ENCODE data around the gene KCNMA1.

The KCNMA1 gene

DNA sequence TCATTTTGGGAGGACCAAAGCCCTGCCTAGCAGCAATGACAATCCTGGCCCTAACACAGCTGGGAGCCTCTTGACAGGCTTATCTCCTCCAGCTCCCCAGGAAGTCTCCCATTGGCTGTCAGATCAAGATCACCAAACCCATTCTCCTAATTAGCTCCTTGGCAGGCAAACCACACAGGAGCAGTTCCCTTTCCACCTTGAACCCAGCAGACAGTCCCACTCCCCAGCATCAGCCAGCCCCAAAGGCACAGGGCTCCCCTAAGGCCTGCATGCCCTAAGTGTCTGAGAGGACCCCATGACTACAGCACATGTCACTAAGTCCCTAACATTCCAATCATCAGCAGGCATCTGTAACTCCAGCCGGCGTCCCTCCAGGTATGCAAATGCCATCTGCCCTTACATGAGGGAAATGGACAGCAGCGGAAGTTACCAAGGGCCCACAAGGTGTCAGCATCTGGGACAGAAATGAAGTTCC is 348.5 kb downstream of the KCNMA1 start:
- DNase-seq, result no peak

DNA sequence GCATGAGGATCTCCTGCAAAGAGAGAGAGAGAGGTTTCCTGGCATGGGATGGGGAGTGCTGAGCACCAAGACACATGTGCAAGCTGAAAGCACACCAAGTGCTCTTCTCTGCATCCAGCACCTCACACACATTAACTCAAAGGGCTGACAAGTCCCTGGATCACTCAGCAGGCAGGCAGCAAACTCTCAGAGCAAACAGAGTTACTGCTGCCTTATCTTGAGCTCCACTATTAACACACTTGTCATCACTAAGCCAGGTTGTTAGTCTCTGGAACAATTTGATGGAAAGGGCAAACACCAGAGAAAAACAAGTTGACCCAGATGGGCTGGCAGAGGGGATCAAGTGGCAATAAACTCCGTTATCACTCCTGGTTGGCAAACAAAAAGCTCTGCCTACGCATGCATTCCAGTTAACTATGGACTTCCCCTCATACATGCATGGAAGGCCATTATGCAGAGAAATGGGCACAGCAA is 349.9 kb downstream of the KCNMA1 start:
- DNase-seq, result no peak

DNA sequence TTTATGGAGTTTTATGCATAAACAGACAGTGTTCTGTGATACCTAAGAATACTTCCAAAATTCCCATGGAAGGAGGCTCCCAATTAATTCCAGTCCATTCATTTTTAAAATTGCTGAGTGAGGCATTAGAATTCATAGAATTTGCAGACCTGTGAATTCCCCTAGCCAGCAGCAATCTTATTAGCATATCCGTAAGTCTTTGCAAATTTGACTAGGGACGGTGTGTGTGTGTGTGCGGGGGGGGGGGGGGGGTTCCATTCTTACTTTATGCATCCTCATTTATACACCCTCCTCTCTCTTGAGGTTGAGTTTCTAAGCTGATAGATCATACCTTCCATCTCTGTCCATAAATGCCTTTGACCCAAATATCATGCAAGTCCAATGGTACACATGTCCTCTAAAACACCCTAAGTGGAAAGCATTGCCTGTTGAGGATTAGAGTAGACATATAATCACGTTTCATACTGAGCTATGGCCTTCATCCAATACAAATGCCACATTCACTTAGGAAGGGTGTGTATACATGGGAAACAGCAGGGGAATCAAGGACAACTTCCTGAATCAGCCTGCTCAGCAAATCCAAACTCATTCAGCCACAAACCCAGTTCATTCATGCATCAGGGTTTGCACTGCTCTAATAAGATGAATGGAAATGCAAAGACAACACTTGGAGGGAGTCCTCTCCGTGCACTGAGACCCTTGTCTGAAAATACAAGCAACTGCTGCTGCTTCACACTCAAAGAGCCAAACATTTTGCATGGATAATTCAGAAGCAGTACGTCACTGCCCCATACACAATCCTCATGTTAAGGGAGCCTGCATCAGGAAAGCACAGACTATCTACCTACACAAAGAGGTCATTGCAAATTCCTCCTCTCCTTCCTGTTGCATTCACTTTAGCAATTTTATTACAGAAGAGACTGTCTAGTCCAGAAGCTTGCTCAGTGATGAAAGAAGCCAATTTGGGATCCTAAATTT is 350.8 kb downstream of the KCNMA1 start:
- no peak for DNase-seq

DNA sequence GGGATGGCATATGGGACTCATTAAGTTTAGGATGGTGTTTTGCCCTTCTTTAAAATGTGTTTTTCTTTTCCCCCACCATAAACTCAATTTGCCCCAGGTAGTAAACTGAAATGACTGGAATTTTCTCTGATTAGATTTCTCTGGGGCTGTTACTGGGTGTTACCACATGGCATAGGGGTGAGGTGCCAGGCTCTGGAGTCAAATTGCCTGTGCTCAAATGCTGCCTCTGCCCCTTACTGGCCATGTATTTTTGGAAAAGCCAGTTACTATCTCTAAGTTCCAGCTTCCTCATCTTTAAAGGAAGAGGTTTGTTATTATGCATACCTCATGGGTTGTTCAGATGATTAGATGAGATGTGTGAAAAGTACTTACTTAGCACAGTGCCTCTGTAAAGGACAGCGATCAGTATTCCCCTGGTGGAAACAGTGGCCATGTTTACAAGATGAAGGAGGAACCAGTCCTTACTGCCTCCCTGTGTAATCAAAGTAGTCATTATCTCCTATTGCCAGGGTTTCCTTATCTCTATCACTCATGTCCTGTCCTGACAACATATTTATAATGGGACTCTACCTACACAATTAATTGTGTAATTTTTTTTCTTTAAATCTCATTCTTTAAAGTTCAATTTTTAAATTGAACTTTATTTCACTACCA is 352.0 kb downstream of the KCNMA1 start:
- DNase-seq, result no peak

DNA sequence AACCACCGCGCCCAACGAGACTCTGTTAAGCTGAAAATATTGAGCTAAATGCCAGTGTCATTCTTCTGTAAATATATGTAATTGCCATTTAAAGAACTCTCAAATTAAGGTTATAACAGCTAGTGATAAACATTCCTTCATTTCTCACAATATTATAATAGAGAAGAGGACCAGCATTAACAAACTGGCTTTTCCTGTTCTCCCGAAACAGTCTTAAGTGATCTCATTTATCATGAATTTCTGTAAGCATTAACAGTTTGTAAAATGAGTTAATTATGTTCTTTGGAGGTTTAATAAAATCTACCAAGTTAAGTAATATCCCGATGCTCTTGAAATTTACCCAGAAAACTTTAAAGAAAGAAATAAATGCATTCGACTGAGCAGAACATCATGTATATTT is 352.8 kb downstream of the KCNMA1 start:
- no peak for DNase-seq

DNA sequence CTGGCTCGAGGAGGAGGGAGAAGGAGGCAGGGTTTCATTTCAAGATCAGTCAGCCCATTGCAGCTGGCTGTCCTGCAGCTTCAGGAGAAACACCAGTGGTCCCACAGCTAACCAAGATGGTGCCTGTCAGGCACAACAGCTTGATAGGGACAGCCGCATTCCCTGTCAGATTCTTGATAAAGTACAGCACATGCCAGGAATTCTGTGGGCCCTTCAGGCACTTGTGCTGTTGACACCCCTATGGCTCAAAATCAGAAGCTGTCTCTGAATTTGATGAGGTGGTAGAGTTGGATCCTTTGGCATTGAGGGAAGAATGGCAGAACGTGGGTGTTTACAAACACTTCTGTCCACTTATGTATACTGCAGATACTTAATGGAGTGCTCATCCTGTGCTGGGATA is 354.3 kb downstream of the KCNMA1 start:
- no peak for DNase-seq

DNA sequence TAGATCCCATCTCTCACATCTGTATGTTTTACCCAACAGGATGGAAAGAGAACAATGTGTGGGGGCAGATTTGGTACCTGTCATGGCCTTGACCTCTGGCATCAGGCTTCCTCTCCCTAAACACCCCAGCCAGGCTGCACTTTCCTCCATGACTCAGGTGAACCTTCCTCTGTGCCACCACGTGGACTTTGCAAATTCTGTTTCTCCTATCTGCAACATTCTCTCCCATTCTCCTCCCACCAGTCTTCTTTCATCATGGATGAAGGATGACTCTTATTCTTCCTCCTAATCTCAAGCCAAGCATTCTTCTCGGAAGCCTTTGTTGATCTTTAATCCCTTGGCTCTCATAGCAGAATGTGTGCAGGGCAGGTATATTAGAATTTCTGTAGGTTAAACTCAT is 355.4 kb downstream of the KCNMA1 start:
- DNase-seq, result no peak

DNA sequence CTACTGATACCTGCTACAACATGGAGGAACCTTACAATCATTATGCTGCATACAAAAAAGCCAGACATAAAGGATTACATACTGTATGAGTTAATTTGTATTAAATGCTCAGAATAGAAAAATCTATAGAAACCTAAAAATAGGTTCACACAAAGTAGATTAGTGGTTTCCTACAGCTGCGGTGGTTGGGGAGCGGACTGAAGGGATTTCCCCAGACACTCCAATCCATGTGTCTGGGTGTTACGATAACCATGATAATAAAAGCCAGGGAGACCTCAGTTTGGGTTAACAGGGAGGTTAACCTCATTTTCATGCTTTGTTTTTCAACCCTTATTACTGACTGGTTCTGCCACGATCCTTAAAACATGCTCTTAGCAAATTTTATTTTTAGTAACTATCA is 355.9 kb downstream of the KCNMA1 start:
- DNase-seq, result no peak

DNA sequence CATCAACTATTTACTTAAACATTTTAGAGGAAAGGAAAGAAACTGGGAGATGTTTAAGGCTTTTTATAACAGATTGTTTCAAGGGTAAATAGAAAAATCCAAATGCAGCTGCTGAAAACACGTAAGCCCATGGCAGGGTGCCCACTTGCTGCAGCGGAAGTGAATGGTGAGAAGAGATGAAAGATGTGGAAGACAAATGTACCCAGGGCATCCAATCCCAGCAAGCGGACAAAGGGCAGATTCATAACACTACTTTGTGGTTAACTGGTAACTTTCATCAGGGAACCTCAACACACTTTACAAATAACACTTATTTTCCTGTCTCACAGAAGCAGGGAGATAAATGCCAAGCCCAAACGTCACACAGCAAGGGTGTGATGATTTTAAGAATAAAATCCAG is 358.4 kb downstream of the KCNMA1 start:
- DNase-seq, result no peak

DNA sequence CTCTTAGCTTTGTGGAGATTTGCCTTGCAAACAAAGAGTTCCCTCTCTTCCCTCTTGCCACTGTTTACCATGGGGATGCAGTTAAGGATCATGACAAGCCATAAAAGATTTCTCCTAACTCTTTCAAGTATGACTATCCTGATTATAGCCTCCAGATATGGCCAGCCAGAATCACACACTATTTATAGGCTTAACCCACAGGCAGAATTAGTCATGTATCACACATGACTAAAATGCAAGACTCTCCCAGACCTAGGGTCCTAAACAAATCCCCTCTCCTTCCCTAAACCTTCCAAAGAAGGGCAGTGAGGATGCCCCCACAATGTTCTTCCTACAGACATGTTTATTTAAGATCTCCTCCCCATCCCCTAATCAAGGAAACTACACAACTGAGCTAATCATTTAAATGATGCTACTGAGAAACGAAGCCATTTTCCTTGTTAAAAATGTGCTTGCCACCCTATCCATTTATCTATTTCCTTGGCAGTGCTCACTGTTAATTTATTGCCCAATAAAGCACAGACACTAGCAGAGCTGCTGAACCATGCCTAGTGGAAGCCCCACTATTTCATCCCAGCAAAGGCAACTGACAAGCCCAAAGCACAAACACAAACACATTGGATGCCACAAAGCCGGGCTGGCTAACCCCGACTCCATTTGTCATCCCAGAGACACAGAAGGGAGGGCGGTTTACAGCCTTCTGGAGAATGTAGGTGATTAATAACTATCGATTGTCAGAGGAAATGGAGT is 363.4 kb downstream of the KCNMA1 start:
- DNase-seq, result no peak

DNA sequence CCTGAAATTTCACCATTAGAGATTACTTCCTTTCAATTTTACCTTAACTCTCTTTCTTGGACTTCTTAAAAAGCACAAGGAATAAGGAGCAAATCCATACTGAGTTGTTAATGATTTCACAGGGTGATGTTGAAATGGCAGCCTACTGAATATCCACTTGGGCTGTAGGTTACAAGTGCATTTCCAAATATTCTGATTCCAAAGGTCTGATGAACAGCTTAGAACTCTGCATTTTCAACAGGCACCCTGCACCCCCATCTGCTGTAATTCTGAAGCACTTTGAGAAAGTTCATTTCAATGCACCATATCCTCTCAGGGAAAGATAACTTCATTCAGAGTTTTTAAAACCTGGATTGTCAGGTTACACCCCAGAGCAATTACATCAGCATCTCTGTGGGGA is 368.4 kb downstream of the KCNMA1 start:
- DNase-seq, result no peak

DNA sequence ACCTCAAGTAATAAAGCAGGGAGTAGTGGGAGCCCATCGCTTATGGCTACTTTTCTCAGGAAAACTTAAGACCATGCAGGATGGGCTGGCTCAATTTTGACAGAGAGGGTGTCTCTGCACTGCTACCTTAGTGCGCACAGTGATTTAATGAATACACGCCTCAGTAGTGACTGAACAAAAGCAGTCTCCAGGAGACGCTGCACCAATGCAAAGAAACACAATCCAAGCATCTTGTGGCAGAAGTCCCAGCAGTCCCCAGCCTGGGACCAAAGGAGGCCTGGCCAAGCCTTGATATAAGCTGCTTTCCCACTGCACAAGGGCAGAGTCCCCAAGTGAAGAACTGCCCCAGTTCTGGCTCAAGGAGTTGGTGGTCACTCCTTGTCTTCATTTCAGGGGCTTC is 368.9 kb downstream of the KCNMA1 start:
- no peak for DNase-seq

DNA sequence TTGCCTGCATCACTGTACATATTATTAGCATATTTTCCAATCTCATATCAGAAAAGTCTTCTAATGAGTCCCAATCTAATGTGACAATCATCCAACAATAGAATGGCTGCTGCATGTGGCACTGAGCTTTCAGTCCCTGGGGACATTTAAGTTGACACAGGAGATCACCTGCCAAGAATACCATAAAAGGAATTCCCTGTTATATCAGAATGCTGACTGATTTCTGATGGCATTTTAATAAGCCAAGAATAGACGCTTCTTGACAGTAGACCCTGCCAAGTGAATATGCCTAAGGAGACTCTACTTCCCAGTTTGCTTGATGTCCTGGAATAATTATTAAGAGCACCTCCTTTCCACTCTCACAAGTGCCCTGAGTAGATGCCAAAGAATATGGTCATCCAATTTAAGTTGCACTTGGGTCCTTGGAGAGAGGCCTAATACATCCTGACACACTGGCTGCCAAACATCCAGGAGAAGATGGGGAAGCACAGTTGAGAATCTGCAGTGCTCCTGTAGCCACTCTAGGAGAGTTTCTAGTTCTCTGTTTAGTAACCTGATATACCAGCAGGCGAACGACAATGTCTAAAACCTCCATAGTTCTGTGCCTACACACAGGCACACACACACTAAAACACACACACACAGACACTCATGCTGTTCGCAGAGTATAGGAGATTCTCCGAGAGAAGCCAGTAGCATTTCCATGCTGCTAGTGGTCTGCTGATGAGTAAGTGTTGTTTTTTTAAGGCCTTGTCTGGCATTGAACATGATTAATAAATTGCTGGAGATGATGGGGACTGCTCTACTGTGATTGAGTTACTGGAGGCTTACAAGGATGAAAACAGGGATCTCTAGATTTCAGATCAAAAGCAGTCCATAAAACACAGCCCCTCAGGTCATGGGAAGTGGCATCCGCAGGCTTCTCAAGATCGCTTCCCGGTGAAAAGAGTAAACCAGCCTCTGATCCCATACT is 369.6 kb downstream of the KCNMA1 start:
- no peak for DNase-seq

DNA sequence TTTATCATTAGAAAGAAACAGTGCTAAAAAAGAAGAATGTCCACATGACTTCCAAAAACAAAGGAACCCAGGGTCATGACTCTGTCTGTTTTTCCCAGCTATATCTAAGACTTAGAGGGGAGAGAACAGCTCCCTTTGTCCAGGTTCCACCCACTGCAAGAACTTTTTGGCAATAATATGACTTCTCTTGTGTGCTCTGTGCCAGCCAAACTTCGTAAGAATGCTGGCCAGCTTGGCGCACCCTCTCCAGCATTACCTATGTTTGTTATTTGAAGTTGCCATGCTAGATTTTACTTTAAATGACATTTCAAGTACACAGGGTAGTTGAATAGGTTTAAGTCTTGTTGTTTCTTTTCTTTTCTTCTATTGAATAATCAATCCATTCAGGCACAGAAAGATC is 371.4 kb downstream of the KCNMA1 start:
- no peak for DNase-seq

DNA sequence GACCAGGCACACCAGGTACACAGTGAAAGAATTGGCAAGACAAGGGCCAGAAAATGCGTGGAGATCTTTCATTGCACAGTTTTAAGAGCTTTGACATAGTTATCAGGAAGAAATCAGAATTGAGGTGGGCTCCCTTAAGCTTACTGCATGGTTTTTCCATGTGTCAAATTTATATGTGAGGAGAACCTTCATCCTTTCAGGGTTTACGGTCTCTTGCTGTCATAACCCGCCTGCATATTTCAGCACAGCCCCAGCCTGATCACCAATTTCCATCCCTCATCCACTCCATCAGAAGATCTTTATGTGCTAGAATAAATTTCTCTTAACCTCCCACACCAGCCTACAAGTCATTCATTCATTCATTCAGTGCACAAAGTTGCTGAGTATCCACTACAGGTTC is 373.1 kb downstream of the KCNMA1 start:
- DNase-seq, result no peak

DNA sequence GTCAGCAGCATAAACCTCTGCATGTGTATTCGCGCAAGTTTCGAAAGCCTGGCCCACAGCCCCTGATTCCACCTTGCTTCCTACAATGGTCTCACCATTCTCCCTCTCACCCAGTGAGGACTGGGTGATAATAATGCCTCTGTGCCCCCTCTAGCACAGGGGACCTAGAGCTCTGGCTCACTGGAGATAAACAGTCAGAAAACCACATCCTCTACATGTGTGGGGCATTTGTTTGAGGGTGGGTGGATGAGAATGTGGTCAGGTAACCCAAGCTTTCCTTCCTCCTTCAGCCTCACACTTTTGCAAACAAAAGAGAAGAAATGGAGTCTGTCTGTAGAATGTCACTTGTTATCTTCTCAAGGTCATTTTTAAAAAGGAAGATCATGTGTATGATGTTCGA is 373.5 kb downstream of the KCNMA1 start:
- DNase-seq, result no peak

DNA sequence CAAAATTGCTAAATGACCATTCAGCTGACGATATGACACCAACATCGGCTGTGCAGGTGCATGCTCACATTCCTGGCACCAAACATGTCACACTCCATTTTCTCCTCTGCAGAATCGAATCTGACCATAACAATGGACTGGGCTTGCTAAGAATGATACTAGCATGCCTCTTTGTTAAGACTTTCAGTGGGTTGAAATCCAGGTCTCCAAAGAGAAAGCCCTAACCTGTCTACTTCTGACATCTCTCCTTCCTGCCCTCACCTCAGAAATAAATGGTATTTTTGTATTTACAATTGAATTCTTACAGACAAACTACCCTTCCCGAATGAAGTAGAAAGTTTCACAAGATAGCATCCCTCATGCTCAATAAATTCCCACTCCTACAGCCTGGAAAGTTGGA is 373.9 kb downstream of the KCNMA1 start:
- no peak for DNase-seq

DNA sequence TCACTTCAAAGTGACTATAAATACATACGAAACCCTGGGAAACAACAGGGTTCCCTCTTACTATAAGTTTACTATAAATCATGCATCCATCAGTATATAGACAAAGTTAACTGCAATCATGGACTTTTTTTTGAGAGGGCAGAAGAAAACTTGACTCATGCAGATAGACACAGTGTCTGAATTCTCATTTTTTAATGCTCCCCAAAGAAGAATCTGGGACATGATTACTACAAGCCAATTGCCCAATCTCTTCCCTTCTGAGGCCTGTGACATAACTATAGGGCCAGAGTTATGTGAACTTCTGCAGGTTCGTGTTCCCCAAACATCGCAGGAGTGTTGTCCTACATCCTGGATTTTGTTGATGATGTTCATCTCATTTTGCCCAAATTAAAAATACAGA is 376.5 kb downstream of the KCNMA1 start:
- DNase-seq, result no peak

DNA sequence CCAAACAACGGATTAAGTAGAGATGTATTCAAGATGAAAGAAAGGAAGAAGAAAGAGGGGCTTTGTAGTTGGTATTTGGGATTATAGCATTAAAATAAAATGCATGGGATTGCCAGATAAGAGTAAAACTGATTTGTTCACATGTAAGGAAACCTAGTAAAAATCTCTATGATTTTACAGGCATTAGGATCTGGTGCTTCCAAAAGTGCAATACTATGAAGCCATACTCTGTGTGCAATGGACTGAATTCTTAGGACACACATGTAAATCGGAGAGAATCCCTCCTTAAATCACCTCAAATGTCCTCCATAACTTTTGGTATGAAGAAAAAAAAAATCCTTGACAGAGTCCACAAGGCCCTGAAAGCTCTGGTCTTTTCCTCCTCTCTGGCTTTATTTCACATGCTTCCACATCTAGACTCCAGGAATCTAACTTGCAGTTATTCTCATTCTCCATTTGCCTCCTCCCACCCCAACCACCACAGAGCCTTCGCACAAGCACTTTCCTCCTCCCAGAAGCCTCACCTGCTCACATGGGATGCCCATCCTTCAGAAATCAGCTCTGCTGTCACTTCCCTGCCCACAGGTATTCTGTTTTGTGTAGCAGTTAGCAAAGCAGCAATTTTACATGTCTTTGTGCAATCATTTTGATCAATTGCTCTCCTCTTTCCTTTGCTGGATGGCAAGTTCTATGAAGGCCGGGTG is 378.3 kb downstream of the KCNMA1 start:
- no peak for DNase-seq

DNA sequence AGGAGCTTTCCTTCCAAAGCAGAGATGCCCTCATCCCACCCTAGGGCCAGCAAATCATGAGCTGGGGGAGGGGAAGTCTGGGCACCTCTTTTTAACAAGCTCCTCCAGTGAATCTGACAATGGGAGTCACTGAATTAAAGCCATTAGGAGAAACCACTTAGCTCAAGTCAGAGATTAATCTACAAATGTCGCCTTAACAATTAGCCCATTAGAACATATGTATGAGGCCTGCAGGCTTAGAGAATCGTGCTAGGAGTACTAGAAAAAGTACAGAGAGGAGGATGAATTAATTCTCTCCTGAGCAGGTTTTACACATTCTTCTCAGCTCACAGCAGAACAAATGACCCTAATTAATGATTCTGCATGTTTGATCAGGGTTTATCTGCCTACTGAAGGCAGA is 381.3 kb downstream of the KCNMA1 start:
- no peak for DNase-seq

DNA sequence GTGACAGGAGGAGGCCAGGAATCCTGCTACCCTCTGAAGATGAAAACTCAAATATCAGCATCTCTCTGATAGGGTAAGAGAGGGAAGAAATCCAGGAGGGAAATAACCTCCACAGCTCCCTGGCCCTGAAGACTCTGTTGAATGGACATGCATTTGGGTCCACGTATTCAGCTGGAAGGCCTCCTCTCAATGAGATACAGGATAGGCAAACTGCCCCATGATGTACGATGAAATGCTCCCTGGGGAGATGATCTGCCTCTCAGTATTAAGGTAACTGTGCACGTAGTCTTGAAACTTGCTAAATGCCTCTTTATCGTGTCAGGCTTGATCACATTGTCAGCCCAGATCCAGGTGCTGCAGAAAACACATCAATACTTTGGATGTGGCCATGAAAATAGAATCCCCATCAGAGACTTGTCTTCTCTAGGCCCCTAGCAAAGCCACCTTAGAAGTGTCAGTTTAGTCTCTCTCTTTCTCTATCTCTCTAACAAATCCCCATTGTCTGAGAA is 384.0 kb downstream of the KCNMA1 start:
- no peak for DNase-seq
